MV-4-11 (cell line): Measurements from ENCODE around the gene INO80D.
"Not testable (repeated sequence)": the region's sequence is repeated elsewhere in the genome, so short reads cannot be mapped to it uniquely, and the experiment has no call there.

Experiments
- DNase-seq: peaks from one replicate; lab custom pipeline; 2025; lab: John Stamatoyannopoulos, UW

Gene INO80D

GRCh38 chr2:206085742-206086445 lies at the start of gene INO80D:
TSS of gene INO80D (minus strand) at chr2:206086174. CDS start at chr2:206063016, 23,158 bp downstream.
- DNase-seq = peak; percentile 81

- DNase-seq = no peak
Observed at GRCh38 chr2:206127656-206128055, 41.7 kb upstream of the INO80D start.

GRCh38 chr2:206125901-206126300 lies 39.9 kb upstream of the INO80D start:
- DNase-seq = no peak

- DNase-seq = not testable (repeated sequence)
Observed at GRCh38 chr2:206122569-206122968, 36.6 kb upstream of the INO80D start.

- DNase-seq = no peak
Observed at GRCh38 chr2:206116278-206116677, 30.3 kb upstream of the INO80D start.

- DNase-seq = no peak
Observed at GRCh38 chr2:206115026-206115578, 29.1 kb upstream of the INO80D start.

GRCh38 chr2:206112846-206113547 lies 27.0 kb upstream of the INO80D start:
- peak; percentile 29 for DNase-seq

GRCh38 chr2:206112108-206112507 lies 26.1 kb upstream of the INO80D start:
- DNase-seq = no peak

GRCh38 chr2:206108713-206109112 lies 22.7 kb upstream of the INO80D start:
- no peak for DNase-seq

- no peak for DNase-seq
Observed at GRCh38 chr2:206105541-206105940, 19.6 kb upstream of the INO80D start.

GRCh38 chr2:206105038-206105437 lies 19.1 kb upstream of the INO80D start:
- DNase-seq = no peak

GRCh38 chr2:206098872-206099271 lies 12.9 kb upstream of the INO80D start:
- peak; percentile 95 for DNase-seq

GRCh38 chr2:206098471-206098870 lies 12.5 kb upstream of the INO80D start:
- no peak for DNase-seq

GRCh38 chr2:206096876-206097275 lies 10.9 kb upstream of the INO80D start:
- no peak for DNase-seq

GRCh38 chr2:206095536-206096332 lies 9.8 kb upstream of the INO80D start:
- peak; percentile 89 for DNase-seq

GRCh38 chr2:206092297-206092696 lies 6.3 kb upstream of the INO80D start:
- no peak for DNase-seq

- no peak for DNase-seq
Observed at GRCh38 chr2:206088248-206088647, 2.3 kb upstream of the INO80D start.

GRCh38 chr2:206086716-206087350 lies 859 bp upstream of the INO80D start:
- DNase-seq = no peak

- DNase-seq = no peak
Observed at GRCh38 chr2:206084870-206085741, 868 bp downstream of the INO80D start.

GRCh38 chr2:206084439-206084869 lies 1.5 kb downstream of the INO80D start:
- peak; percentile 69 for DNase-seq
